ENCODE results near the gene PCYT1A. TPM values are rescaled to one million over a fixed set of nuclear protein-coding genes. Genes with fewer than 3 reads are reported as not detected.
A peak's percentile ranks its signal among the peaks of the same experiment; 100 is the strongest.

Gene PCYT1A
- total and polyA plus RNA-seq, 2 of the 13 experiments (the other 11 are each of a cell fraction or from before 2014, with no cell fraction given) = 26.4 to 45.3 TPM

DNA sequence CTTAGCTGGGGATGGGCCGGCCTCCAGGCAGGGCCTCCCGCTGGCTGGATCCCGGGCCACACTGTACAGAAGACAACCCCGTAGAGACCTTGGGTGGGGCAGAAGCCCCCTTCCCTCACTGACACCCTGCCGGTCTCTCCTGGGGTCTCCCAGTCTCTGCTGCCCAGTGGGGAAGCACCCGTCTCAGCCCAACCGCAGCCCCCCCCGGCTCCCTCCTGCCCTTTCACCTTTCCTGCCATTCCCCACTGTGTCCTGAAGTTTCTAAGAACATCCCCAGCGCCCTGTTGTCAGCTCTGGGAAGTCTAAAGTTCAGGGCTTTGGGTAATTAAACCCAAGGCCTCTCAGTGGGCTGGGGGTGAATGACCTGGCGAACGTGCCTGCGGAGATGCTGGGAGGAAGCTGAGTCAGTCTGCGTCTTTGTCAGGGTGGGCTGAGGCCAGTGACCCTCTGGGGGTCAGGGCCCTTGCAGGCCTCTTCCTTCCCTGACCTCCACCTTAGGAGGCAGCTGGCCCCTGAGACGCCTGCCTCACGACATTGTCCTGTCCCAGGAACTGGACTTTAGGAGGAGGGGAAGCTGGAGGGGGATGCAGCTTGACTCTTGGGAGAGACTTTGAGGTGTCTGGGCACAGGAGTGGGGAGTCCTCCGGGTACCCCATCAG lies 72.6 kb downstream of the PCYT1A start (continued):
- TF ChIP-seq, protein P1, sequence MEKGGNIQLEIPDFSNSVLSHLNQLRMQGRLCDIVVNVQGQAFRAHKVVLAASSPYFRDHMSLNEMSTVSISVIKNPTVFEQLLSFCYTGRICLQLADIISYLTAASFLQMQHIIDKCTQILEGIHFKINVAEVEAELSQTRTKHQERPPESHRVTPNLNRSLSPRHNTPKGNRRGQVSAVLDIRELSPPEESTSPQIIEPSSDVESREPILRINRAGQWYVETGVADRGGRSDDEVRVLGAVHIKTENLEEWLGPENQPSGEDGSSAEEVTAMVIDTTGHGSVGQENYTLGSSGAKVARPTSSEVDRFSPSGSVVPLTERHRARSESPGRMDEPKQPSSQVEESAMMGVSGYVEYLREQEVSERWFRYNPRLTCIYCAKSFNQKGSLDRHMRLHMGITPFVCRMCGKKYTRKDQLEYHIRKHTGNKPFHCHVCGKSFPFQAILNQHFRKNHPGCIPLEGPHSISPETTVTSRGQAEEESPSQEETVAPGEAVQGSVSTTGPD (CRISPR knock-in tag; IDR thresholded peaks at IDR 0.05) = no peak
- TF ChIP-seq, protein P2, sequence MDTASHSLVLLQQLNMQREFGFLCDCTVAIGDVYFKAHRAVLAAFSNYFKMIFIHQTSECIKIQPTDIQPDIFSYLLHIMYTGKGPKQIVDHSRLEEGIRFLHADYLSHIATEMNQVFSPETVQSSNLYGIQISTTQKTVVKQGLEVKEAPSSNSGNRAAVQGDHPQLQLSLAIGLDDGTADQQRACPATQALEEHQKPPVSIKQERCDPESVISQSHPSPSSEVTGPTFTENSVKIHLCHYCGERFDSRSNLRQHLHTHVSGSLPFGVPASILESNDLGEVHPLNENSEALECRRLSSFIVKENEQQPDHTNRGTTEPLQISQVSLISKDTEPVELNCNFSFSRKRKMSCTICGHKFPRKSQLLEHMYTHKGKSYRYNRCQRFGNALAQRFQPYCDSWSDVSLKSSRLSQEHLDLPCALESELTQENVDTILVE (CRISPR knock-in tag; IDR thresholded peaks at IDR 0.05) = peak; percentile 76
- TF ChIP-seq, protein P3, sequence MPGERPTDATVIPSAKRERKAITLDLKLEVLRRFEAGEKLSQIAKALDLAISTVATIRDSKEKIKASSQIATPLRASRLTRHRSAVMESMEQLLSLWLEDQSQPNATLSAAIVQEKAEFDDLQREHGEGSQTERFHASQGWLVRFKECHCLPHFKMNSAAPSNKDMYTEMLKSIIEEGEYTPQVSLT (CRISPR knock-in tag; IDR thresholded peaks at IDR 0.05; ENCODE audit: borderline replicate concordance, low read depth) = no peak
- TF ChIP-seq ZNF782 (CRISPR knock-in tag; IDR thresholded peaks at IDR 0.05; ENCODE audit: borderline replicate concordance) (no peak), ZNF333 (CRISPR knock-in tag; IDR thresholded peaks at IDR 0.05; ENCODE audit: borderline replicate concordance) (no peak), ZNF451 (CRISPR knock-in tag; IDR thresholded peaks at IDR 0.05) (no peak), ARID2 (CRISPR knock-in tag; IDR thresholded peaks at IDR 0.05; ENCODE audit: borderline replicate concordance) (0 out of 2 replicates have a peak, but pooled peaks have one; percentile 41), HHEX (CRISPR knock-in tag; IDR thresholded peaks at IDR 0.05) (peak; percentile 71), ZNF331 (CRISPR knock-in tag; IDR thresholded peaks at IDR 0.05) (0 out of 2 replicates have a peak, but pooled peaks have one; percentile 30), CREM (IDR thresholded peaks at IDR 0.05) (peak; percentile 80), CREM (CRISPR knock-in tag; IDR thresholded peaks at IDR 0.05) (no peak), FOSL2 (CRISPR knock-in tag; IDR thresholded peaks at IDR 0.05) (peak; percentile 92), TOPORS (CRISPR knock-in tag; IDR thresholded peaks at IDR 0.05) (peak; percentile 82; the same call in 1 of the 2 replicates), ZNF878 (CRISPR knock-in tag; IDR thresholded peaks at IDR 0.05) (peak; percentile 71), ATF1 (CRISPR knock-in tag; IDR thresholded peaks at IDR 0.05) (no peak), KLF6 (CRISPR knock-in tag; IDR thresholded peaks at IDR 0.05) (no peak), ARHGAP35 (CRISPR knock-in tag; IDR thresholded peaks at IDR 0.05; ENCODE audit: borderline replicate concordance) (0 out of 2 replicates have a peak, but pooled peaks have one; percentile 57), ETV5 (CRISPR knock-in tag; IDR thresholded peaks at IDR 0.05; ENCODE audit: borderline replicate concordance) (peak; percentile 91; the same call in 1 of the 2 replicates), ZNF335 (CRISPR knock-in tag; IDR thresholded peaks at IDR 0.05) (peak; percentile 81), RXRB (CRISPR knock-in tag; IDR thresholded peaks at IDR 0.05; ENCODE audit: borderline replicate concordance) (peak; percentile 100), ZNF891 (CRISPR knock-in tag; IDR thresholded peaks at IDR 0.05) (0 out of 2 replicates have a peak, but pooled peaks have one; percentile 12), GZF1 (CRISPR knock-in tag; IDR thresholded peaks at IDR 0.05) (no peak)
- TF ChIP-seq, protein P4, sequence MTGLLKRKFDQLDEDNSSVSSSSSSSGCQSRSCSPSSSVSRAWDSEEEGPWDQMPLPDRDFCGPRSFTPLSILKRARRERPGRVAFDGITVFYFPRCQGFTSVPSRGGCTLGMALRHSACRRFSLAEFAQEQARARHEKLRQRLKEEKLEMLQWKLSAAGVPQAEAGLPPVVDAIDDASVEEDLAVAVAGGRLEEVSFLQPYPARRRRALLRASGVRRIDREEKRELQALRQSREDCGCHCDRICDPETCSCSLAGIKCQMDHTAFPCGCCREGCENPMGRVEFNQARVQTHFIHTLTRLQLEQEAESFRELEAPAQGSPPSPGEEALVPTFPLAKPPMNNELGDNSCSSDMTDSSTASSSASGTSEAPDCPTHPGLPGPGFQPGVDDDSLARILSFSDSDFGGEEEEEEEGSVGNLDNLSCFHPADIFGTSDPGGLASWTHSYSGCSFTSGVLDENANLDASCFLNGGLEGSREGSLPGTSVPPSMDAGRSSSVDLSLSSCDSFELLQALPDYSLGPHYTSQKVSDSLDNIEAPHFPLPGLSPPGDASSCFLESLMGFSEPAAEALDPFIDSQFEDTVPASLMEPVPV (CRISPR knock-in tag; IDR thresholded peaks at IDR 0.05) = peak; percentile 76; the same call in 1 of the 2 replicates
- TF ChIP-seq, protein P5, sequence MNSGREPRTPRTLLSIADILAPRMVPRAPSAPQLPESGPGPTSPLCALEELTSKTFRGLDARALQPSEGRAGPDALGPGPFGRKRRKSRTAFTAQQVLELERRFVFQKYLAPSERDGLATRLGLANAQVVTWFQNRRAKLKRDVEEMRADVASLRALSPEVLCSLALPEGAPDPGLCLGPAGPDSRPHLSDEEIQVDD (CRISPR knock-in tag; IDR thresholded peaks at IDR 0.05; ENCODE audit: borderline replicate concordance) = no peak
- TF ChIP-seq, protein P6, sequence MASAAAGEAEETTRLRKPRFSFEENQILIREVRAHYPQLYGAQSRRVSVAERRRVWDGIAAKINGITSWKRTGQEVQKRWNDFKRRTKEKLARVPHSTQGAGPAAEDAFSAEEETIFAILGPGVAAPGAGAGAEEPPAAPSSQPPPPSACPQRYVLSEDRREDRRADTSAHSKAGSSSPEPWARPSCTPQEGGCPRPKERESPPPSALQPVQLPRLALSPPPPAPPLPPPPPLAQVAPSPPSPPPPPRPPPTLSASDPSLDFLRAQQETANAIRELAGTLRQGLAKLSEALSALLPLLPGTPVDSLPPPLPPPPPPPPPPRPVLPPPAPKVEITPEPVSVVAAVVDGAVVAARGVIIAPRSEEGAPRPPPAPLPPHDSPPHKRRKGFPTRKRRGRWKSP (CRISPR knock-in tag; IDR thresholded peaks at IDR 0.05) = no peak
